GM19455 (cell line): ENCODE measurements around the gene ULK3.

Source experiments
- ATAC-seq: cut with Tn5 transposase; IDR thresholded peaks from one replicate; pipeline ENCODE4 v1.9.1; 2021; ENCODE audit not compliant: unreplicated experiment

ULK3 gene

GRCh38 chr15:74800559-74801094, 42.3 kb downstream of the ULK3 start:
- ATAC-seq, result no peak

GRCh38 chr15:74799856-74800558, 42.9 kb downstream of the ULK3 start:
- peak; percentile 74 for ATAC-seq

- no peak for ATAC-seq
These were observed 43.6 kb downstream of the ULK3 start for GRCh38 chr15:74799255-74799855.

- ATAC-seq, result no peak
These were observed 44.3 kb downstream of the ULK3 start for GRCh38 chr15:74798388-74799254.

- ATAC-seq, result no peak
These were observed 46.9 kb downstream of the ULK3 start for GRCh38 chr15:74795966-74796625.

GRCh38 chr15:74794970-74795349, 48.0 kb downstream of the ULK3 start:
- ATAC-seq, result no peak

- no peak for ATAC-seq
These were observed 48.5 kb downstream of the ULK3 start for GRCh38 chr15:74794248-74794969.

GRCh38 chr15:74793135-74794028, 49.6 kb downstream of the ULK3 start:
- no peak for ATAC-seq

- no peak for ATAC-seq
These were observed 50.5 kb downstream of the ULK3 start for GRCh38 chr15:74792227-74793016.

- ATAC-seq, result no peak
These were observed 51.3 kb downstream of the ULK3 start for GRCh38 chr15:74791667-74792066.

GRCh38 chr15:74791007-74791406, 51.9 kb downstream of the ULK3 start:
- ATAC-seq, result no peak

GRCh38 chr15:74790080-74790916, 52.7 kb downstream of the ULK3 start:
- ATAC-seq, result no peak

- no peak for ATAC-seq
These were observed 53.2 kb downstream of the ULK3 start for GRCh38 chr15:74789741-74790079.

GRCh38 chr15:74789171-74789631, 53.8 kb downstream of the ULK3 start:
- ATAC-seq, result no peak

GRCh38 chr15:74788683-74789151, 54.2 kb downstream of the ULK3 start:
- ATAC-seq, result peak; percentile 23

- ATAC-seq, result no peak
These were observed 54.8 kb downstream of the ULK3 start for GRCh38 chr15:74788042-74788682.
